GM21619 (cell line): ENCODE results near the gene AUP1.

Experiments
- ATAC-seq: cut with Tn5 transposase; IDR thresholded peaks from one replicate; pipeline ENCODE4 v1.9.1; 2021; ENCODE audit not compliant: unreplicated experiment

Gene AUP1

GRCh38 chr2:74514368-74515270 is 14.9 kb downstream of the AUP1 start, which contains the start of gene TLX2:
Gene TLX2, plus strand, starts transcription at chr2:74514450. Its CDS starts 357 bp downstream, at chr2:74514807.
- no peak for ATAC-seq

GRCh38 chr2:74513605-74514367 is 15.7 kb downstream of the AUP1 start:
- no peak for ATAC-seq

GRCh38 chr2:74512744-74513604 is 16.5 kb downstream of the AUP1 start:
- ATAC-seq: no peak

DNA sequence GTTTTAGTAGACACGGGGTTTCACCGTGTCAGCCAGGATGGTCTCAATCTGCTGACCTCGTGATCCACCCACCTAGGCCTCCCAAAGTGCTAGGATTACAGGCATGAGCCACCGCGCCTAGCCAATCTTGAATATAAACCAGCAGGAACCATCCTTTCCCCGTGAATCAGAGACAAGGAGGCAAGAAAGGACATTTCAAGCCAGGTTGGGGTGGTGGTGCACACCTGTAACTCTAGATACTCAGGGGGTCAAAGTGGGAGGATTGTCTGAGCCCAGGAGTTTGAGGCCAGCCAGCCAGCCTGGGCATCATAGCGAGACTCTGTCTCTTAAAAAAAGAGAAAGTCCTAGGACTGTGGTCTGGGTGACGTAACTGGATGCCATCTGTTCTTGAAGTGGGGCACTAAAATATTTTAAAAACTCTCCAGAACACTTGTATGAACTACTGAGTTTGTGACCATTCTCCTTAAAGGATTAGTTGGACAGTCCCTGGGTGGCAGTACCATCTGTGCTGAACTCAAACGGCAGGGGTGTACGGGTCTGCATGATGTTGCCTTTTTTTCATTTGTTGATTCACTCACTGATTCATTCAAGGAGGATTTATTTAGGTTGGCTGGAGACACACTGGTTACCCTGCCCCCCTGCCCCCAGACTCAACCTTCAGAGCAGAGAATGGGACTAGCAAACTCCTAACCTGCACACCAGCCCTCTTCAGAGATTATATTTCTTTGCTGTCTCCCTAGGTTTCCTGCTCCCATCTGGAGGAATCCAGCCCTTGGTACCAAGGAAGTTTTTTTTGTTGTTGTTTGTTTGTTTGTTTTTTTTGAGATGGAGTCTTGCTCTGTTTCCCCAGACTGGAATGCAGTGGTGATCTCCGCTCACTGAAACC is 18.2 kb downstream of the AUP1 start:
- ATAC-seq: no peak

- ATAC-seq: no peak
Observed at GRCh38 chr2:74510272-74510671, 19.2 kb downstream of the AUP1 start.

DNA sequence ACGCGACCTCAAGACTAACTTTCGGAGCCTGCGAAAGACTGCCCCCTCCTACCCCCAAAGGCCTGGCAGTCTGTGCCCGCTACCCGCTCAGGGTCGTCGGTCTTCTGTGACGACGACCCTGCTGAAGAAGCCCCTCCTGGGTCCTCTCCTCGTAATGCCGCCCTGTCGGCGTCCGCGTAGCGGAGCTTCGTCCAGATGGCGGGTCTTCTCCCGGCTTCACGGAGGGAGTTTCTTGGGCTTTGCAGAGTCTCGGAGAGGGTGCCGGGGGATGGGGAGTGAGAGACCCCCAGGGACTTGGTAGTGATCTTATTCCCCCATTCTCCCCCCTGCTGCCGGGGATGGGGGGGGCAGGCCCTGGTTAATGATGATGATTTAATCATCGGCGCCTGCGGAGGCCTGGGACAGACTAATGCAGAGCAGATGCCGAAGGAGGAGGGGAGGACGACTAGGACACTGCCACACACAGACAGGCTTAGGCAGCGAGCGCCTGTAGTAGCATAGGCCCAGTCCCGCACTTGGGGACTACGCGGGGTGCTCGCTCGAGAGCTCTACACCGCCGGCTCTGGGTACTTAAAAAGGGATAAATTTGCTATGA is 21.5 kb downstream of the AUP1 start:
- ATAC-seq: peak; percentile 3

DNA sequence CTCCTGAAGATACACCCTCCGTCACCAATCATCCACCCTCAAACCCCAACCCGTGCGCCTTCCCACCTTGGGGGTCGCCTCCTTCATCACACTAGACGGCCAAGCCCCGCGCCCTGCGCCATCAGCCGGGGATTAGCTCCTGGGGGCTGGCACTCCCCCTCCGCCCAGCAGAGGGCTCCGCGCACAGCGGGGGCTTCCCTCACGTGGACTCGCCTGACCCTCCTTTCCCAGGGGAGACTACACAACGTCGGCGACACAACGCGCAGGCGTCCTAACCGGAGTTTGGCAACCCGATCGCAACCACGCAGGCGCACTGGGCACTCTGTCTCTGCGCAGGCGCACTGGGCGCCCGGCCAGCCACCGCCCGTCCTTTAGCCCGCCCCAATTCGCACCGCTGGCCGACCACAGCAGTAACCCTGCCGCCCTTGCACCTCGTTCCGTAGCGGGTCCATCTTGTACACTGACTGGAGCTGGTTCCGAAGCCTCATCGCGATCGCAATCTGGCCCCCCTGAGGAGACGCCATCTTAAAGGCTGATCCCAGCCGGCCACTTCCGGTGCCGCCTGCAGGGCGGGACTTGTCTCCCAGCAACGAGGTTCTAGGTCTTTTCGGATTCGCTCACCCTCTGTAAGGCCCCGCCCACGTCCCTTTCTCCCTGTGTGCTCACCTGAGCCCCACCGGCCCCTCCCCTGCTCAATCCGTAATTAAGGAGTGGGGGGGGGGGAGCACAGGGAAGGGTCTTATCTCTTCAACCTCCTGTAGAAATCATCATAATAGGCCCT is 22.2 kb downstream of the AUP1 start, which contains the start of gene PCGF1:
TSS of gene PCGF1 (minus strand) at position 551 of the 781 bp plus-strand sequence. CDS start at position 524, 27 bp downstream.
- peak; percentile 84 for ATAC-seq

DNA sequence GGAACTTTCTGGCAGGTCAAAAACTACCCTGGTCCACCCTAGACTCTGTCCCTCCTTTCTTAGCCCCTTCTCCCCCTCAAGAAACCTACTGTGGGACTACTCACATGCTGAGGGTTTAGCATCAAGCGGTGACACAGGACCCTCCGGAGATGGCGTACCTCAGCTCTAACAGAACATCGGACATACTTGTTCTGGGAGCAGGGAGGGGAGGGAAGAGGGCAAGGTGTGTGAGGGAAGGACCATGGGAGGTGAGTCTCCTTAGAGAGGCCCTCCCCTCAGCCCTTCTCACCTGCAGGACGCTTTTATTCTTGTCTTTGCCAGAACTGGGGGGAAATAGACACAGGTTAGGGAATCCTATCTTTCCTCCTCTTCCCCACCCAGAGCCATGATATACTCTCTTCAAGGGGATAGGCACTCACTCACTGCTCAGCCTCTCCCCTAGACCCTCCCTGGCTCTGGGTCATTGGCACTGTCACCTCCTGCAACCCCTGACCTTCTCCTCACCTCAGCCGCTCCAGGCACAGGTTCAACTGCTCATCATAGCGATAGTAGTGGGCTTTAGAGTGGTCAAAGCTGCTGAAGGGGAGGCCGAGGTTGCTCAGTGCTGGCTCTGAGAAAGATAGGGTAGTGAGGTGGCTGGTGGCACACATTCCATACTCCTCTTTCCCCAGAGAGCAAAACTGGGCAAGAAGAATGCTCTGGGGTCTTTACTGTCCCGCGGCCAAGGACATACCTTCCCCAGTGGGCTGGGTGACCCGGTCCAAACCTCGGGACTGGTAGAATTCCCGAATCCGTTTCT is 23.9 kb downstream of the AUP1 start:
- ATAC-seq: no peak

DNA sequence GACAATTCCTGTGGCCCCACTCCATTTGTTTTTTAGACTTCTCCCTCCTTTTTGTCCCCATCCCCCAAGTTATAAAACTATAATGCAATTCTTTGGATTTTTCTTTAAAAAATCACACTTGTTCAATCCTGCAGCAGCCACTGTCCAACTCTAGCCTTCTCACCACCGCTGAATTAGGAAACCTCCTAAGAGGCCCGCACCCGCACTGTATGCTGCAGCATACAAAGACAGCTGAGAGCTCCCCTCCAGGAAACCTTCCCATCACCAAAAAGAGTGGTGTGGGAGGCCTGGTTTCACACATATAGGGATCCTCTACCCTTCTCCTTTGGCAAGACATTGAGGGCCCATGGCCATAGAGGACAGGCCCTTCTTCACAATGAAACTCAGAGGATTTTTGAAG is 24.9 kb downstream of the AUP1 start:
- ATAC-seq: no peak

DNA sequence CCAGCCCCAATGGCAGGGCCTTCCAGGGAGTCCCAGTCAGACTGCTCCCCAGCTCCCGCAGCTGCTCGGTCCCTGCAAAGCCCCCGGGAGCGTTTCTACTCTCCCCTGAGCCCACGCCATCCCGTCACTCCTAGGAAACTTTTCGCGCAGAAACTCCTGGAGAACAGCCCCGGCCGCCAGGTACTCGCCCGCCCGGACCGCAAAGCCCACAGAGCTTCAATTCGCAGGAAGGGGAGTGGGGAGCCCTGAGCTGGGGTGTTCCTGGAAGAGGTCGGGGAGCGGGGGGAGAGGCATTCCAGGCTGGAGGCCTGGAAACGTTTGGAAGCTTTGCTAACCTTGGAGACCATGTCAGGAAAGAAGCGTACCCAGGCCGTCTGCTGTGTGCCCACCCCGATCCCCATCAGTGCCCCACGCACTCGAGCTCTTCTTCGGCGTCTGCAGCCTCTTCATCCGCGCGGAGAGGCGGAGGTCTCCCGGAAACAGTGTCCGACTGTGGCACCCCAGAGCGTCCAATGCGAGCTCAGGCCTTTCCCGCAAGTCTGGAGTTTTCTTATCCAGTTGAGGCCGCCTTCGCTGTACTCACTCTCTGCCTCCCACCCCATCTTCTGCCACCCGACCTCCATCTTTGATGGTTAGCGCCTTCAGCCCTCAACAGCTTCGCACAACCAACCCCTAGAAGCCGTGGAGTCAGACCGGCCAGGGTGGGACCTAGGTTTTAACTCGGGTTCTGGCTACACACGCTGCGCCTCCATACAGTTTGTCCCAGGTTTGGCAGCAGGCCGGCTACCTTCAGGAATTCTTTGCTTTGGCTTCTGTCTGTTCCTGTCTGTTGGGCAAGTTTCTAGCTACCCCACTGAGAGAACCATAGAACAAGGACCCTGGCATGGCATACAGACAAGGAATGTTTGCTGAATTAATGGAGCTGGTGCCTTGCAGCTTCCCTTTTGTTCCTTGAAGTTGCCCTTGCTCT is 25.7 kb downstream of the AUP1 start:
- ATAC-seq: no peak

- peak; percentile 37 for ATAC-seq
Observed at GRCh38 chr2:74502720-74503505, 26.6 kb downstream of the AUP1 start.

DNA sequence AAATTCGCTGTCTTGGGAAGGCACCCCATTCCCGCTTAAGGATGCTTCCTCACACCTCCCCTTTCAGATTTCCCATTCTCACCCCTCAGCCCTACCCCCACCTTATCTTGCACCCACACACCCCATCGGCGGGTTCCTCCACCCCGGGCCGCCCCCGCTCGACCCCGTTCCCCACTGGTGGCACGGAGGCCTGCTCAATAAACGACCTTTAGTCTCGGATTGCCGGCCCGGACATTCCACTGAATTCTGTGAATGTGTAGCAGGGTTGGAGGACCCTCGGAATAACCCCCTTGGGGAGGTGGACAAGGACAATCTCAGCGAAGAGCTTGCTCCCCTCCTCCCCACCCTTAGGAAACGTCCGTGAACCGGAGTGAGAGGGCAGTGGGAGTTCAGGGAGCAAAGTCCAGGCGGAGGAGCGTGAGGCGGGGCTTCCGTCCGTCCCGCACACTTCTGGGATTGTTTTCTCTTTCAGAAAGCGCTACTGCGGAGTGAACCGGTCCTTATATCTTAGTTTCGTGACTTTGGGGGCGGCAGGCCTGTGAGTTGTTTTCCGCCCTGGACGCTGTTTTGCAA is 27.3 kb downstream of the AUP1 start:
- ATAC-seq: no peak

DNA sequence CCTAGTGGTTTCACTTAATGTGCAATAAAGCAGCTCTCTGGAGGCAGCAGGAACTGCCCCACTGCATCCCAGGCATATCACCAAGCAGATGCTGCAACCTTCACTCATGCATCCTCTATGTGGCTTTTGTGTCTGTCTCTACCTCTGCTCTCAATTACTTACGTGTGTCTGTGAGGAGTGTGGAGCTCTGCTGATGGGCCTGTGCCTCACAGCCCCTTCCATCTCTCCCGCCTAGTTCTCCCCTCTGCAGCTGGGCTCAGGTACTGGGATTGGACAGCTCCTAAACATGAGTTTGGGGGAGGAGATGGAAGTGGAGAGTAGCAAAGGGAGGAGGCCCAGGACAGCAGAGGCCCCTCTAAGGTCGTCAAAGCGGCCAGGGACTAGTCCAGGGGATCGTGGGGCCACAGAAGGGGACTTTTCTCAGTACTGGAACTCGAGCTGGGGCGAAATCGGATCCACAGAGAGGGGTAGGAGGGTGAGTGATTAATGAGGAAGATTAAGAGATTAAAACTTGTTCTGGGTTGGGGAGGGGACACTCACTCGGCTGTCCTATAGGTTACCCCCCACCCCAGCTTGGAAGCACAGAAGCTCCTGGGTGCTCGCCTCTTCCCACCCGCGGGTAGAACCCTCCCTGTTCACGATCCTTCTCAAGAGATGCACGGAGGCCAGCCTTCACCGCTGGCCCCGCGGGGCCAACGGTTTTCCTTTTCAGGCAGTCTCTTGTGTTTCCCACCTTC is 28.0 kb downstream of the AUP1 start:
- ATAC-seq: no peak

DNA sequence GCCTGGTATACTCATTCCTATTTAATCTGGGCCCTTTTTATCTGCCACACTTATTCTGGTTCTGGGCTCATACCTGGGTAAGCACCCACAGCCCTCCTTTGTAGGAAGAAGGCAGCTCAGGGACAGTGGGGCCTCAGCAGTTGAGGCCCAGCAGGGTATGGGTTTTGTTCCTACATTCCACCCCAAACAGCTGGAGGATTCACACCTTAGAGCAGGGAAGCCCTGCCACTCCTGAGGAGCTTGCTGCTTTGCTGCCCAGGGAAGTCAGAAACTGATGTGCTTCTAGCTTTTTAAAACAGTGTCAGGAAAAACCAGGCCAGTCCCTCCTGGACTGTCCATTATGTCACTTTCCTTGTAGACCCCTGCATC is 28.9 kb downstream of the AUP1 start:
- ATAC-seq: no peak

- ATAC-seq: no peak
Observed at GRCh38 chr2:74499940-74500577, 29.4 kb downstream of the AUP1 start.
